Articular chondrocyte of knee joint (primary cell): ENCODE measurements around the gene CMKLR1. TPM values are rescaled to one million over a fixed set of nuclear protein-coding genes. Genes with fewer than 3 reads are reported as not detected.

Experiments
- total RNA-seq: library from RNA; depleted of rRNA; stranded (reverse); fragments of >200 nt; gene quantifications from 2 replicates; pipeline ENCODE4 v1.2.3, GENCODE V29; 2012

The CMKLR1 gene
- 68.3 and 121 TPM in 2 replicates for total RNA-seq

GRCh38 chr12:108338915-108339657 is at the start of gene CMKLR1:
CMKLR1 (minus strand) TSS chr12:108339311; CDS start chr12:108293591, 45,720 bp downstream.

Other genes starting within 250 kb of the CMKLR1 start
- gene WSCD2, start 210.0 kb downstream of the CMKLR1 start, total RNA-seq: 0.54 and 2.7 TPM in 2 replicates
- 6.9 and 8.0 TPM in 2 replicates for gene FICD, start 176.0 kb upstream of the CMKLR1 start, total RNA-seq
- gene SART3, start 221.9 kb upstream of the CMKLR1 start, total RNA-seq: 41.4 and 43.9 TPM in 2 replicates
- gene ISCU, start 223.3 kb upstream of the CMKLR1 start, total RNA-seq: 123 and 147 TPM in 2 replicates